ENCODE data around the gene ADGRL1. TPM values are rescaled to one million over a fixed set of nuclear protein-coding genes. Genes with fewer than 3 reads are reported as not detected.
A peak's percentile ranks its signal among the peaks of the same experiment; 100 is the strongest.

Gene ADGRL1
- total RNA-seq, 2 experiments from 2014 or later, result 12.5 to 14.0 TPM

DNA sequence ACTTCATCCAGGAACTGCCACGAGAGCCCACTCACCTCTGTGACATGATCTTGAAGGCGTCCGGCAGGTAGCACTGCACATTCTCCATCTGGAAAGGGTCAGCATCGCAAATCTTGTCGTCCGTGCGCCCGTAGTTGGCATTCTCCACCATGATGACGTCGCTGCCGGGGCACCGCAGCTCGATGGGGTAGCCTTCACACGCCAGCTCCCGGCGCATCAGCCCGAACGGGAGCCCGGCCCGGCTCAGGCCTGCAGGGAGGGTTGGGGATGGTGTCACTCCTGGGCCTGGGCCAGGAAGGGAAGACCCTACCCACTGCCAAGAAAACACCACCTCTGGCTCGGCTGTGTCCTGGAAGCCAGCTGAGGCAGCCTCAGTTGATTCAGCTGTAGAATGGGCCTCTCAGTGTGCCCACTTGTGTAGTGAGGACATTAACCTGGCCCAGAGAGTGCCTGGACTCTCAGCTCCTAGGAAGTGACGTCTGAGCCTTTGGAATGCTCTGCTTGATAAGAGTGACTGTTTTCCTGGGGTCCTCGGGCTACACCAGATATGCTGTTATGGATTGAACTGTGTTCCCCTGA is 28.4 kb downstream of the ADGRL1 start:
- Mint-ChIP-seq H3K36me3 (ENCODE audit: low read depth) (no peaks in the 10 kb centered on the region), H3K4me3 (no peak overlapping the region), H3K27ac (no peak overlapping the region), H3K27me3 (no peaks in the 10 kb centered on the region), H3K4me1 (peaks cover 9% of the 10 kb centered on the region), H3K9me3 (no peaks in the 10 kb centered on the region)
- ChIA-PET POLR2A (no interaction called here), CTCF (interaction anchor here (0.9 to 1.6 kb wide), 2 partner anchors 29 to 81 kb away, joined by 3 read pairs; no protein-coding TSS in a partner anchor)
- no peak for DNase-seq

GRCh38 chr19:14175351-14175792 is 30.6 kb downstream of the ADGRL1 start:
- Mint-ChIP-seq H3K4me3 (no peak overlapping the region), H3K4me1 (peaks cover 9% of the 10 kb centered on the region), H3K27me3 (no peaks in the 10 kb centered on the region), H3K27ac (no peak overlapping the region), H3K9me3 (no peaks in the 10 kb centered on the region), H3K36me3 (ENCODE audit: low read depth) (peaks cover 5% of the 10 kb centered on the region)
- POLR2A ChIA-PET, result no interaction called here
- no peak for DNase-seq
- CTCF ChIA-PET, result no interaction called here

GRCh38 chr19:14174883-14175282 is 31.1 kb downstream of the ADGRL1 start:
- Mint-ChIP-seq H3K4me3 (no peak overlapping the region), H3K36me3 (ENCODE audit: low read depth) (peaks cover 10% of the 10 kb centered on the region), H3K27ac (no peak overlapping the region), H3K4me1 (peaks cover 9% of the 10 kb centered on the region), H3K27me3 (no peaks in the 10 kb centered on the region), H3K9me3 (no peaks in the 10 kb centered on the region)
- ChIA-PET CTCF (no interaction called here), POLR2A (no interaction called here)
- no peak for DNase-seq

DNA sequence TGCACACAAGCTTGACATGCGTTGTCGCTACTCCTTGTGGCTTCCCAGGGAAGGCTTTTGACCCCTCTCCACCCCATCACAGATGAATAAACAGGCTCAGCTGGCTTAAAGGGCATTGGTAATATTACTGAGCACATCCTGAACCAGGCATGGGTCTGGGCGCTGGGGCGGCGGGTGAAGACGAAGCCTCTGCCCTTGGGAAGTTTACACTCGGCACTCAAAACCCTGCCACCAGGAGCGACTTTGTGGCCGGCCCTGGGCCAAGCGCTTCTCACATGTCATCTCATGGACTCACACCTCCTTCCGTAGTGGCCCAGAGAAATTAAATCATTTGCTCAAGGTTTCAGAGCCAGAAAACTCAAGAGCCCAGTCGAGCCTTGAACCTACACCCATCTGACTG is 37.0 kb downstream of the ADGRL1 start:
- peaks cover 23% of the 10 kb centered on the region for H3K4me1 Mint-ChIP-seq
- CTCF ChIA-PET, result interaction anchor here (1.4 to 3.2 kb wide), 3 partner anchors 11 to 53 kb away, joined by 4 to 10 read pairs (median 4); partner anchors contain the start of gene ASF1B
- no peaks in the 10 kb centered on the region for H3K27me3 Mint-ChIP-seq
- H3K9me3 Mint-ChIP-seq, result no peaks in the 10 kb centered on the region
- no peak overlapping the region for H3K27ac Mint-ChIP-seq
- peaks cover 16% of the 10 kb centered on the region for H3K36me3 Mint-ChIP-seq (ENCODE audit: low read depth)
- DNase-seq, result no peak
- no peak overlapping the region for H3K4me3 Mint-ChIP-seq
- POLR2A ChIA-PET, result no interaction called here

DNA sequence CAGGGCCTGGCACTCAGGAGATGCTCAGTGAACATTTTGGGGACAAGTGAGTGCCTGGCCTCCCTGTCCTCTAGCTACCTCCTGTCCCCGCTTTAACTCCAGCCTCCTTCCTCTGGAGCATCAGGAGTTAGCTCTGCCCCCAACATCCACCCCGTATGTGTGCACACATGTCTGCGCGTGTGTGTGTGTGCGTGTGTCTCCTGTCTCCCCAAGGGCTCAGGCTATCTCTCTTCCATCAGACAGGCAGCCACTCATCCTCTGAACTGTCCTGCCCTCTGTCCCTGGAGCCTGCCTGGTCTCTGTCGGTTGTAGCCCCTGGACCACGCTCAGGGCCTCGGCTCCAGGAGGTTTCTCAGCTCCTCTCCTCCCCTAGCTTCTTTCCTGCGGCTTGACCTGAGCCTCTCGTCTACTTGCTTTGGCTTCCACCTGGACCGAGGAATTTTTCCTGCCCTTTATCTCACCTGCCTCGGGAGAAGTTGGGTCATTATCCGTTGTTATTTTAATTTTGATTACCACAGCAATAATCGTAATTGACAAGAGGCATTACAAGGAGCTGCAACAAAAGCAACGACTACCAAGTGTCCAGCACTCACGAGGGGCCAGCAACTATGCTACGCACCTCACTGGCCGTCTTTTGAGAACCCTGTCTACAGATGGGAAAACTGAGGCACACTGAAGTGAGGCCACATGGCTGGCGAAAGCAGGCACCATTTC is 37.6 kb downstream of the ADGRL1 start:
- peak overlapping the region; percentile 61 for H3K27ac Mint-ChIP-seq
- peaks cover 23% of the 10 kb centered on the region for H3K4me1 Mint-ChIP-seq
- H3K9me3 Mint-ChIP-seq, result no peaks in the 10 kb centered on the region
- H3K4me3 Mint-ChIP-seq, result no peak overlapping the region
- H3K27me3 Mint-ChIP-seq, result no peaks in the 10 kb centered on the region
- no peak for DNase-seq
- ChIA-PET CTCF (interaction anchor here (0.8 to 3.2 kb wide), 7 partner anchors 11 to 288 kb away, joined by 3 to 10 read pairs (median 4); partner anchors contain the start of gene ASF1B), POLR2A (no interaction called here)
- H3K36me3 Mint-ChIP-seq (ENCODE audit: low read depth), result peaks cover 16% of the 10 kb centered on the region

GRCh38 chr19:14167576-14168138 is 38.3 kb downstream of the ADGRL1 start:
- H3K4me3 Mint-ChIP-seq, result peak overlapping the region; percentile 70
- no peaks in the 10 kb centered on the region for H3K27me3 Mint-ChIP-seq
- peaks cover 16% of the 10 kb centered on the region for H3K36me3 Mint-ChIP-seq (ENCODE audit: low read depth)
- peaks cover 23% of the 10 kb centered on the region for H3K4me1 Mint-ChIP-seq
- DNase-seq, result peak; percentile 19
- ChIA-PET CTCF (interaction anchor here (0.6 to 3.2 kb wide), 8 partner anchors 12 to 287 kb away, joined by 3 to 10 read pairs (median 4); partner anchors contain the start of gene ASF1B), POLR2A (no interaction called here)
- peak overlapping the region; percentile 87 for H3K27ac Mint-ChIP-seq
- no peaks in the 10 kb centered on the region for H3K9me3 Mint-ChIP-seq

DNA sequence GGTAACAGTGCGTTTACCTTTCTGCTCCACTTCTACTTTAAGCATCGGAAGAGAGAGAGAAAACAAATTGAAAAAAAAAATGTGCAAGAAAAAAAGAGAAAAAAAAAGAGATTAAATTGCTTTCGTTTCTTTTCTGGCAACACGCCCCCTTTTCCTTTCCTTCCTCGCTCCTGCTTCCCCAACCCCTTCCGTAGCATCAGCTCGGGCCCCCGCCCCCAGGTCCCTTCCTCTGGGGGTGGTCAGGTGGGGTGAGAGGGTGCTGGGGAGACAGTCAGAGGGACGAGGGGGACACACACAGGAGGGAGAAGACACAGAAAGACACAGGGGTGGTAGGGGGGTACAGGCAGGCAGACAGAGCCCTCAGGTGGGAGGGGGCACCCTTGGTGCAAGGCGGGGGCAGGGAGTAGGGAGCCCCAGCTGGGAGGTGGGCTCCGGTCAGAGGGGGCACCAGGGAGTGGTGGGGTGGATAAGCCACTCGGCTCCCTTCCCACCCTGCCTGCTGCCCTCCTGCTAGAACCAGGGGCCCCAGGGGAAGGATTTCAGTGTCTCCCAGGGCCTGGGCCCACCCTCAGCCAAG is 38.9 kb downstream of the ADGRL1 start:
- peaks cover 23% of the 10 kb centered on the region for H3K4me1 Mint-ChIP-seq
- peak overlapping the region; percentile 87 for H3K27ac Mint-ChIP-seq
- H3K36me3 Mint-ChIP-seq (ENCODE audit: low read depth), result peaks cover 16% of the 10 kb centered on the region
- H3K9me3 Mint-ChIP-seq, result no peaks in the 10 kb centered on the region
- H3K4me3 Mint-ChIP-seq, result peak overlapping the region; percentile 70
- CTCF ChIA-PET, result interaction anchor here (0.6 to 3.2 kb wide), 4 partner anchors 31 to 181 kb away, joined by 3 to 10 read pairs (median 4); partner anchors contain the start of gene ASF1B
- peak; percentile 19 for DNase-seq
- no peaks in the 10 kb centered on the region for H3K27me3 Mint-ChIP-seq
- POLR2A ChIA-PET, result no interaction called here

GRCh38 chr19:14165990-14166830 is 39.8 kb downstream of the ADGRL1 start:
- peaks cover 23% of the 10 kb centered on the region for H3K4me1 Mint-ChIP-seq
- H3K27ac Mint-ChIP-seq, result peak overlapping the region; percentile 87
- DNase-seq, result no peak
- H3K27me3 Mint-ChIP-seq, result no peaks in the 10 kb centered on the region
- peaks cover 16% of the 10 kb centered on the region for H3K36me3 Mint-ChIP-seq (ENCODE audit: low read depth)
- CTCF ChIA-PET, result interaction anchor here (0.5 to 3.2 kb wide), 2 partner anchors 20 to 30 kb away, joined by 3 to 10 read pairs; partner anchors contain the start of gene ASF1B
- no peaks in the 10 kb centered on the region for H3K9me3 Mint-ChIP-seq
- POLR2A ChIA-PET, result no interaction called here
- peak overlapping the region; percentile 70 for H3K4me3 Mint-ChIP-seq

DNA sequence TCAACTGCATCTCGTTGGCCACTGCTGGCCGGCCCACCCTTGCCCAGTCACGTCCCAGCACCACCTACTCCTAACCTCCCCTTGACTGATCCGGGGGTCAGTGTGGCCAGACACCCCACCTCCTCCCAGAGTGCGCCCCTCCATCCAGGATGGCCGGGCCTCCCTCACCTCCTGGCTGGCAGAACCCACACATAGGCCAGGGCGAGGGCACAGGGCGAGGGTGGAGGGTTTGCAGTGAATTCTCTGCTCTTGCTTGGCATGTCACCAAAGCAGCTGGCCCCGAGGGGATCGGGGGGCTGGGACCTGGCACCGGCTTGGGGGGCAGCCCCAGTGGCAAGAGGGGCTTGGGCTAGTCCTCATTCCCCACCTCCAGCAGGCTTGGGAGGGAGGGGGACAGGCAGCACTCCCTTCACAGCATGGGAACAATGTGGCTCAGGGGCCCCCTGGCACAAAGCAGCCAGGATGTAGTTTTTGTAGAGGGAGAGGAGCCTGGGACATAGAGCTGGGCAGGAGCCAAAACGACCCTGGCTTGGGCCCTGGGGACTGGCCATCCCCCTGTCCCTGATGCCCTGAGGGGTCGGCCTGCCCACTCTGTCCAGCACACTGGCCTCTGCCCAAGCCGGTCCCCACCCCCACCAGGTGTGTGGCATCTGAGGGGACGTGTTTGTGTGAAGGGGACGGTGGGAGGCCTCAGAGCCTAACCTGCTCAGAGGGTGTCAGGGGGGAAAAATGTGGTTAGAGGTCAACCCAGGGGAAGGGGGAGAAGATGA is 41.1 kb downstream of the ADGRL1 start:
- no peak for DNase-seq
- peaks cover 6% of the 10 kb centered on the region for H3K36me3 Mint-ChIP-seq (ENCODE audit: low read depth)
- H3K4me1 Mint-ChIP-seq, result peaks cover 23% of the 10 kb centered on the region
- POLR2A ChIA-PET, result no interaction called here
- no peaks in the 10 kb centered on the region for H3K27me3 Mint-ChIP-seq
- H3K27ac Mint-ChIP-seq, result no peak overlapping the region
- CTCF ChIA-PET, result interaction anchor here (1.1 kb wide), 1 partner anchor 17 kb away, joined by 7 read pairs; no protein-coding TSS in a partner anchor
- H3K9me3 Mint-ChIP-seq, result no peaks in the 10 kb centered on the region
- no peak overlapping the region for H3K4me3 Mint-ChIP-seq

DNA sequence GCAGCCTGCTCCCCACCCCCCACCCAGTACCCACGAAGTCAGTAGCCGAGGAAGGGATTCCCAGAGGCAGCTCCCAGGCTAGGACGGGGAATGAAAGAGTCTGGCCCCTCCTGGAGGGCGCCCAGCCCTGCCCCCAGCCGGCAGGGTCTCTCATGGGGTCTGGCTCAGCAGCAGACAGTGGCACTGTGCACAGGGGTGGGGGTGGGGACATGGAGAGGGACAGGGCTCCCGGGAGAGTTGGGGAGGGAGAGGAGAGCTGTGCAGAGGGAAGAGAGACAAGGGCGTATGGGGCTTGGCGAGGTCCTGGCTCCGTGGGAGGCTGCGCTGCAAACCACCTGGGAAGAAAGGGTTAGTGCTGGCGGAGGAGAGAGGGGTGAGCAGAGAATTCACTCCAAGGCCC is 41.9 kb downstream of the ADGRL1 start:
- H3K36me3 Mint-ChIP-seq (ENCODE audit: low read depth), result peaks cover 2% of the 10 kb centered on the region
- peaks cover 23% of the 10 kb centered on the region for H3K4me1 Mint-ChIP-seq
- H3K9me3 Mint-ChIP-seq, result no peaks in the 10 kb centered on the region
- no peak for DNase-seq
- H3K27ac Mint-ChIP-seq, result no peak overlapping the region
- H3K27me3 Mint-ChIP-seq, result no peaks in the 10 kb centered on the region
- ChIA-PET POLR2A (no interaction called here), CTCF (interaction anchor here (1.1 kb wide), 1 partner anchor 16 kb away, joined by 7 read pairs; no protein-coding TSS in a partner anchor)
- no peak overlapping the region for H3K4me3 Mint-ChIP-seq

- POLR2A ChIA-PET, result no interaction called here
- CTCF ChIA-PET, result interaction anchor here (1.0 kb wide), 1 partner anchor 26 kb away, joined by 4 read pairs; the partner anchor contains the start of gene ASF1B
Observed at GRCh38 chr19:14162871-14163297, 43.1 kb downstream of the ADGRL1 start.

More at GRCh38 chr19:14162871-14163297, 43.1 kb downstream of the ADGRL1 start:
- no peaks in the 10 kb centered on the region for H3K9me3 Mint-ChIP-seq
- H3K4me1 Mint-ChIP-seq, result peaks cover 16% of the 10 kb centered on the region
- DNase-seq, result no peak
- H3K36me3 Mint-ChIP-seq (ENCODE audit: low read depth), result peaks cover 2% of the 10 kb centered on the region
- H3K27me3 Mint-ChIP-seq, result no peaks in the 10 kb centered on the region
- no peak overlapping the region for H3K4me3 Mint-ChIP-seq
- H3K27ac Mint-ChIP-seq, result no peak overlapping the region

Data from activated CD4-positive, alpha-beta T cell treated with anti-CD3 and anti-CD28 coated beads, Interleukin-2, amount 10 ng/mL, durations not matched to agents 7 days and 5 days (primary cell).